Muscle of back (tissue), 11 donors: ENCODE results near the gene CDHR5. TPM values are rescaled to one million over a fixed set of nuclear protein-coding genes. Genes with fewer than 3 reads are reported as not detected.
"Not testable (repeated sequence)": the region's sequence is repeated elsewhere in the genome, so short reads cannot be mapped to it uniquely, and the experiment has no call there.

Experiments used
- DNase-seq, 3 donors: peaks; one replicate each; pipeline versions ENCODE4 v3.0.0 to v3.0.0-alpha.2; 2013
- polyA plus RNA-seq, 10 donors: library from polyadenylated mRNA; unstranded; fragments of 120-200 nt; gene quantifications; one replicate each; pipeline ENCODE4 v1.2.1, GENCODE V29; 2013; ENCODE audit not compliant: insufficient read length in 10 of 10

CDHR5 gene
- polyA plus RNA-seq, 10 donors = 0.60 to 2.1 (median 1.2) TPM

DNA sequence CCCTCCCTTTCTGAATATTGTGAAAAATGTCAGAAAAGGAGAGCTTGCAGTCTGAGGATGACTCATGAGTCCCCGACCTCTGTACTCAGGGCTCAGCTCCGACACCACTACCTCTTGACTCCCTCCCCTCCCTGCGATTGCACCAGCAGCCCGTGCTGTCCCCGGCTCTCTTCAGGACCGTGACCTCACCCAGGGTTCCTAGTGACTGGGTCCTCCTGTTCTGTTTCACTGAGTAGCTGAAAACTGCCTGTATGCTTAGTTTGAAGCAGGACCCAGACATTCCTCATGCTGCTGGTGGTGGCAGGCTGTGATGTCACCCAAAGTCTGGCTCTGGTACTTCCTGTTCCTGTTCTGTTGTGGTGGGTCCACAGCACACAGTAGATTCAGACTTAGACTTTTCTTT is 36.8 kb downstream of the CDHR5 start:
- no peak for DNase-seq

DNA sequence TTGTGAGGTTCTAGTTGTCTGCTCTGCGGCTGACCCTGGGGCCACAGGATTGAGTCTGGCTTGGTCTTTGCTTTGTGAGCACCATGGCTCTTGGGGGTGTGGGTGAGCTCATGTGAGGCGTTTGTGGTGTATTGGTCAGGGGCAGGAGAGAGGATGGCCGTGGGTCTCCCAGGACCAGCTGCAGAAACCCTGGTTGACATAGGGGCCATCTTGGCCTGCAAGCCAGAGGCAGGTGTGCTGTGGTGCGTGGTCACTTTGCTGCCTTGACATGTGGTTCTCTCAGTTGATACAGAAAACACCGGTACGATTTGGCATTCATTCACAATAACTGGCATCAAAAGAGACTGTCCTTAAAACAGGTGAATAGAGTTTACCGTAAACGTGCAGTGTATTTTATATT is 37.2 kb downstream of the CDHR5 start:
- DNase-seq = no peak

DNA sequence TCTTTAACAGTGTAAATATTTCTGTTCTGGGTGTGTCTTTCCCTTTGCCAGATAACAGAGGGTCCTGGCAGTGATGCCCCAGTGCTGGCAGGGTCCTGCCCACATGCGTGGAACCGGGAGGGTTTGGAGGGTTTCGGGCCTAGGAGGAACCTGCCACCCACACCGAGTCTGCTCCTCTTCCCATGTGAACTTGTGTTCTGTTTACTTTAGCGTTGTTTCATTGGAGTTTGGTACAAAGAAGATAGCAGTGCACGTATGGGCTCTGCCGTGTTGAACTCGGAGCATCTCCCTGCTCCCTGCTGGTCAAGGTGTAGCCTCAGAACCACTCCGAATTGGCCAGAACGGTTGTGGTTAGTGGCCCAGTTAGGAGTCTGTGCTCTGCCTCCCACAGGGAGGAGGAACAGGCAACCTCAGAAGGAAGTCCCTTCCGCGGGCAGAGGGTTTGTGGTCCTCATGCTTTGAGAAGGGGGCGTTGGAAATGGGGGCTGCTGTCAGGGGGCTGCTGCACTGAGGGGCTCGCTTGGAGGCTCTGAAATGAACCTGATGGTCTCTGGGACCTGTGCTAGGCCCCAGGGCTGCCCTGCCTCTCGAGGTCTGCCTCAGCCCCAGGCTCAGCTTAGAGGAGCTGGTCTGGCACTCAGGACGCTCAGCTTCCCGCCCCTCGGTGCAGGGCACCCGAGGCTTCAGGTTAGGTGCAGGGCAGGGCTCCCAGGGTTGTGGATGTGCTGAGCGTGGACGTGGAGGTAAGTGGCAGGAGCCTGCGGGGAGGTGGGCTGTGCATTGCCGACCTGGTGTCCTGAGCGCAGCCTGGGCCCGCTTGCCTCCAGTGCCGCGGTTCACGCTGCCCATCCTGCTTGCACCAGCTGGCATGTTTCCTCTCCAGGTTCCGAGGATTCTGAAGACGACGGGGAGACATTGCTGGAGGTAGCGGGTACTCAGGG is 38.1 kb downstream of the CDHR5 start:
- DNase-seq = no peak

DNA sequence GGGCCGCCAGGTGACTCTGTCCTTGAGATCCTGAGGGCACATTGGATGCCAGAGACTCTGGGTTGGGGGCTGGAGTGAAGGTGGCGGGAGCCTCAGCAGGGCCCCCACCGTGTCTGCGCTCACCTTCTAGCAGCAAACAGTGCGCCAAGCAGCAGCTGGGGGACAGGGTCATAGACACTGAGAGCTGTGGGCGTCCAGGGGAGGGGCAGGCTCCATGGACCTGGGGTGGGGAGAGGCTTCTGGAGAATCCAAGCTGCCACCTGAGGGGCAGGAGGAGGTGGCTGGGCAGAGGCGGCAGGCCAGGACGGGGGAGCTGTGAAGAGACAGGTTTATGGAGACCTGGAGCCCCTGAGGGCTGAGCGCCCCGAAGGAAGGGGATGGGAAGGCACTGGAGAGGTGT is 40.5 kb downstream of the CDHR5 start:
- DNase-seq = no peak

DNA sequence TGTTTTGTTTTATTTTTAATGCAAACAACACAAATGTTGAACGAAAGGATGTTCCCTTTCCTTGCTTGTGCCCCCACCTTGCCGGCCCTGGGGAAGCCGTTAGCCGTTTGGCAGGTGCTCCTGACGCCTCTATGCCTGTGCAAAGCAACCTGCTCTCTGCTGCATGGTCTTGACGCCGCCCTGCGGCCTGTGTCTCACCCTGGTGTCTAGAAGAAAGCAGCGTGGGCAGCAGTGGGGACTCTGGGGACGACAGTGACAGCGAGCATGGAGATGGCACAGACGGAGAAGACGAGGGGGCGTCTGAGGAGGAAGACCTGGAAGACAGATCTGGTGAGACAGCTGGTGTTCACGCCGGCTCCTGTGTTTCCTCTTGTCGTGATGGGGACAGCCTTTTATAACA is 43.0 kb downstream of the CDHR5 start:
- no peak for DNase-seq

DNA sequence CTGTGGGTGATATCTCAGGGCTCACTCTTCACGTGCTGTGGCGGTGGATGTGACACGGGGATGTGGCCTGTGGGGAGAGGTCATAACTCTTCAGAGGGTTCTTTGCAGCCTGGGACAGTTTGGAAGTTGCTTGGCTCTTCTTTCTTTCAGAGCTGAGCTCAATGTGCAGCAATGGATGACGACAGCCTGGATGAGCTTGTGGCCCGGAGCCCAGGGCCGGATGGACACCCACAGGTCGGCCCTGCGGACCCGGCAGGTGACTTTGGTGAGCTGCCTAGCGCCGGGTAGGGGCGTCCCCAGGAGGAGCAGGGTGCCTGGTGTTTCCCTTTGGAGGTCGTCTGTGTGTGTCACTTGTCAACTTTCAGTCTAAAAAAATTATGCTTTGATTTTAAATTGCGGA is 43.4 kb downstream of the CDHR5 start:
- no peak for DNase-seq

DNA sequence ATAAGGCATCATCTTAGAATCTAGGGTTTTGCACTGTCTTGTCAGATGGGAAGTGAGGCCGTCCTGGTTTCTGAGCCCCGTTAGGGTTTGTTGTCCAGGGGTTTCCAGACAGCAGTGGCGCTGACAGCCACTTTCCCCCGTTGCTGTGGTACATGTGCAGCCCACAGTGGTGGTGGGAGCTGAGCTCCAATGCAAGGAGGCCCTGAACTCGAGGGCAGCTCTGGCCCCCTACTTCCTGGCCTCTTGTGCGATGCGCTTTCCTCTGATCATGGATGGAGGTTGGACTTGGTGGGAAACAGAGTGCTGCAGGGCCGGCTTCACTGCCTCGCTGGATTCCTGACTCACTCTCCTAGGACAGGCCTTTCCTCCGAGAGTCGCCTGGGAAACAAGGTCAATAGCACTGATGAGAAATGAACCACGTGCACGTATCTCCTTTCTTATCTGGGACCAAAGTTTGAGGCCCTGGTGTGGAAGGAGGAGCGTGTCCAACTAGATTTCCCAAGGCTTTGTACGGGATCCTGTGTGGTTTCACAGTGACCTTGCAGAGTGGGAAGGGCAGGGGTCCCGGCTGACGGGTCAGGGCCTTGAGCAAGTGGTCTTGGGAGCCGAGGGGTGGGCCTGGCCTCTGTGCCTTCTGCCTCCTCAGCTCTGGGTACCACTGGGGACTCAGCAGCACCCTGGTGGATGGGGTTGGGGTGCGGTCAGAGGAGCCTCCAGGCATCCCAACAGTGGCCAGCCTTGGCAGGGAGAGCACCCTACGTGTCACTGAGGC is 44.7 kb downstream of the CDHR5 start:
- DNase-seq = no peak

DNA sequence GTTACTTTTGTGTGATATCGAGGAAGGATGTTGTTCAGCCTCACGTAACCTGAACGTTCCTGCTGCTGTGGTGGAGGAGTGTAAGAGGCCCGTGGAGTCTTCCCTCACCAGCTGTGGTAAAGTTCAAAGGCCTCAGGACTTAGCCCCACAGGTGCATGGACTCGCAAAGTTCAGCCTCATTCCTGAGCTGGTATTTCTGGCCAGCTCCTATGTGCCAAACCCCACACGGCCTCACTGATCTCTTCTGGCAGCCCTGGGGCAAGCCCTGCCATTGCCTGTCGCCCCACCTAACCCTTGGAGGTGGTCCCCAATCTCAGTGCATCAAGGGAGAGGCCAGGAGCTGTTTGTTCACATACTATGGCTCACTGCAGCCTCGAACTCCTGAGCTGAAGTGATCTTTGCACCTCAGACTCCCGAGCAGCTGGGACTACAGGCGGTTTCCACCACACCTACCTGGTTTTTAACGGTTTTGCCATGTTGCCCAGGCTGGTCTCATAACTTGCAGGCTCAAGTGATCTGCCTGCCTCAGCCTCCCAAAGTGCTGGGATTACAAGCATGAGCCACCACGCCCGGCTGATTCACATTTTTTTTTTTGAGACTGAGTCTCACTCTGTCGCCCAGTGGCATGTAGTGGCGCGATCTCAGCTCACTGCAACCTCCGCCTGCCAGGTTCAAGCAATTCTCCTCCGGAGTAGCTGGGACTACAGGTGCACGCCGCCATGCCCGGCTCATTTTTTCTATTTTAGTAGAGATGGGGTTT is 46.3 kb downstream of the CDHR5 start:
- no peak for DNase-seq

DNA sequence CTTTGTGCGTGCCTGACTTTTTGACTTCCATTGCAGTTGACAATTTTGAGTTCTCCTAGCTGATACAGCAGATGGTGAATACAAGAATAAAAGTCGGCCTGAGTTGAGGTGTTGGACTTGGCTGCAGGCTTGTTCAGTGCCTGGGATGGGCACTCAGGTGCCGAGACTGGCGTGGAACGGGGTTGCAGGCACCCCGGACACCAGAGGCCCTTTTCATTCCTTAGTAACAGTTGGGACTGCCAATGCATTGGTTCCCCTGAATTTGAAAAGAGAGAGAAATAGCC is 47.2 kb downstream of the CDHR5 start:
- no peak for DNase-seq

DNA sequence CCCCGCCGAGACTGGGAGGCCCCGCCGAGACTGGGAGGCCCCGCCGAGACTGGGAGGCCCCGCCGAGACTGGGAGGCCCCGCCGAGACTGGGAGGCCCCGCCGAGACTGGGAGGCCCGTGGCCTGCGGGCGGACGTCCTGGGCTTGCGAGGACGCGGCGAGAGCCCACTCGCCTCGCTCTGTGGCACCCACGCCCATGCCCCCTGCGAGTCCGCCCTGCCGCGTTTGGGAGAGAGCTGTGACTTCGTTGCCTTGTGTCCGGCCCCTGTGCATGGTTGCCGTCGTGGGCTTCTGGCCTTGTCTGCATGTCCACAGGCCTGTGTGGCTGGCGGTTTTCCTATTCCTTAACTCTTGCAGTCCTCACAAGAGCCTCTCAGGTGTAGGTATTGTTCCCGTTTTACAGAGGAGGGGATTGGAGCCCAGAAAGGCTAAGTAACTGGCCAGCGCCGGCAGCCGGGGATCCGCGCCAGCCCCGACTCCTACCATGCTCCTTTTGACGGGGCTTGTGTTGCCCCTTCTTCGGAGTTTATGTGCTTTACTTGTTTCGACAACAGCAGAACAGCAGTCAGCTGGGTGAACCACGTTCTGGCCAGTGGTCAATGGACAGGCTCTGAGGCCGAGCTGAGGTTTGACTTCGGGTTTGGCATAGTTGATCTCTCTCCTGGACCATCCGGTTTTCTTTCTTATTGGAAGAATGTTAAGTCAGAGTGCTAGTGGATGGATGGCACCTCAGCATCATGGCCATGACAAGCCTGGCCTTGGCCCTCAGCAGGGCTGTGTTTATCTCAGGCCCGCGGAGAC is 47.7 kb downstream of the CDHR5 start:
- DNase-seq = no peak

DNA sequence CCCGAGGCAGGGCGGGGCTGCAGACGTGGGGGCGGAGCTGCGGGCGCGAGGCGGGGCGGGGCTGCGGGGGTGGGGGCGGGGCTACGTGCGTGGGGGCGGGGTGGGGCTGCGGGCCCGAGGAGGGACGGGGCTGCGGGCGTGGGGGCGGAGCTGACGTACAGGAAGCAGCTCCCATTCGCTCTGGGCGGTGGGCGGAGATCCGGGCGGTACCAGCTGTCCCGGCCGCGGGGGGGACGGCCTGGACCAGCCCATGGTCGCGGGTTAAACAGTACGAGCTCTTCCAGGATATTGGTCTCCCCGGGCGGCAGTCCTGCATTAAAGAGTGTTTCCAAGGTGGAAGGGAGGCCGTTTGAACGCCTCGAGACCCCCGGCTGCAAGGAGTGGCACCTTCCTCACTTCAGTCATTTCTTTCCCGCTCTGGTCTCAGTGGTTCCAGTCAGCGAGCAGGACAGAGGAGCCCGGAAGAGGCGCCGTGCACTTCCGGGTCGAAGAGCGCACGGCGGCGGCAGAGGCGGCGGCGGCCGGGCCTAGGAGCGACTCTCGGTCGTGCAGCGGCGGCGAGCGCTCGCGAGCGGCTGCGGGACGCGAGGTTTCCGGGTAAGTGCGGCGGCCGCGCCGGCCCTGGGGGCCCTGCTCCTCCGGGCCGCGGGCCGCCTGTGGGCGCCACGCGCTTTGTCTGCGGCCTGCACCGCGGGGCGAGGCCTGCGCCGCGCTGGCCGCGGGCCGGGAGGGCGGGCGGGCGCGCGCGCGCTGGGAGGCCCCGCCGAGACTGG is 48.6 kb downstream of the CDHR5 start, which contains the start of gene PHRF1:
Gene PHRF1, plus strand, starts transcription at position 475 of the 773 bp plus-strand sequence. CDS start 5,043 bp downstream, outside the sequence.
- peak; percentile 92 to 98 (median 96) for DNase-seq

DNA sequence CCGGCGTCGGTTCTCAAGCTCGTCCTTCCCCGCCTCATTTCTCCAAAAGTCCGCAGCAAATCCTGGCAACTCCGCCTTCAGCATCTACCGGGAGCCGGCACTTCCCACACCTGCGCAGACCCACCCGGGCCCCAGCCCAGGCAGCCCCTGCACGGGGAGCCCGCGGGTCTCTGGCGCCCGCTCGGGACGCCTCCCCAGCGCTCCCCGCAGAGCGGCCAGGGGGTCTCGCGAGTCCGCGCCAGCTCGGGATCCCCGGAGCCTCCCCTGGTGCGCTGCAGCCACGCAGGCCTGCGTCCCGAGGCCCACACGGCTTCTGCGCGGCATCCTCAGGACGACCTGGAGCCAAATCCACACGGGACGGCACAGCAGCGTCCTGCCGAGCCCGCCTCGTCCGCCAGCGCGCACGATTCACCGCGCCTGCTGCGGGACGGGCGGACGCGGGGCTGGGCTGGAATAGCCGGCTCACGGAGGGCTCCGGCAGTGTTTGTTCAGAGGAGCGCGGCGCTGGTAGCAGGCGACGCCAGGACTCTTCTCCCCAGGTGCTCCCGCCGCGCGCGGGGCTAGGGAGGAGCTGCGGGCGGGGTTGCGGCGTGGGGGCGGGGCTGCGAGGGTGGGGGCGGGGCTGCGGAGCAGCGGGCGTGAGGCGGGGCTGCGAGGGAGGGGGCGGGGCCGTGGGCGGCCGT is 49.3 kb downstream of the CDHR5 start:
- DNase-seq = peak in 1 of 3 donors; percentile 86

DNA sequence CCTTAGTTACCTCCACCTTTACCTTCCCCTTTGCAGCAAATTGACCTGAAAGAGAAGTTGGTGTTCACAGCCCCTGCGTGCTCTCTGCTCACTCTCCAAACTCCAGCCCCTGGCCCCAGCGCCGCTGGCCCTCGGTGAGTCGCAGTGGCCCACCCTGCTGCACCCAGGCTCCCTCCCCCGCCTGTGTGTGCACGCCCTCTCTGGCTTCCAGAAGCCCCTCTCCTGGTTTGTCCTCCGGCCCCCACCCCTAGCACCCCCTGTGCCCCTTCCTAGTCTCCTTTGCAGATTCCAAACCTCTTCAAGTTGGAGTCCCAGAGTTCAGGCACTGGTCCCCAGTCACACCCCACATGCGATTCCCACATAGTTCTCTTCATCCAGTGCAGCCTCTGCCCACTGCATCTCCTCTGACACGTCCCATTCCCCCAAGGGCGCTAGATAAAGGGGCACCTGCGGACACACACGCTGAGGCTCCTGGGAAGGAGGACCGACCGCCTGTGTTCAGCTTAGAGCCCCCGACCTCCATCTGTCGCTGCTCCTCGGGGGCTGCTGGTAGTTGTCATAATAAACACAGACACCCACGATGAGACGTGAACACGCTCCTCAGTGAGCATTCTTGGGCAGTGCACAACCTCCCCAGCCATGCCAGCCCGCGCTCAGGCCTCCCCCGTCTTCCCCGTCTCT is 50.0 kb downstream of the CDHR5 start:
- no peak for DNase-seq

DNA sequence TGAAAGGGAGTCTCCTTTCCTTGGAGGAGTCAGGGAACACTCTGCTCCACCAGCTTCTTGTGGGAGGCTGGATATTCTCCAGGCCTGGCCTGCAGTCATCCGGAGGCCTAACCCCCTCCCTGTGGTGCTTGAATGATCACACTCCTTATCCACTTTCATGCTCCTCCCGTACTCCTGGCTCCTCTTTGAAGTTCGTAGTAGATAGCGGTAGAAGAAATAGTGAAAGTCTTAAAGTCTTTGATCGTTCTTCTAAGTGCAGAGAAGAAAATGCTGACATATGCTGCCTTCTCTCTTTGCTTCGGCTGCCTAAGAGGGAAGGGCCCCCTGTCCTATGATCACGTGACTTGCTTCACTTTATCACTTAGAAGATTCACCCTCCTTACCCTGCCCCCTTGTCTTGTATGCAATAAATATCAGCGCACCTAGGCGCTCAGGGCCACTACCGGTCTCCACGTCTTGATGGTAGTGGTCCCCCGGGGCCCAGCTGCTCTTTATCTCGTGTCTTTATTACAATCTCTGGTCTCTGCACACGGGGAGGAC is 50.7 kb downstream of the CDHR5 start:
- not testable (repeated sequence) for DNase-seq

DNA sequence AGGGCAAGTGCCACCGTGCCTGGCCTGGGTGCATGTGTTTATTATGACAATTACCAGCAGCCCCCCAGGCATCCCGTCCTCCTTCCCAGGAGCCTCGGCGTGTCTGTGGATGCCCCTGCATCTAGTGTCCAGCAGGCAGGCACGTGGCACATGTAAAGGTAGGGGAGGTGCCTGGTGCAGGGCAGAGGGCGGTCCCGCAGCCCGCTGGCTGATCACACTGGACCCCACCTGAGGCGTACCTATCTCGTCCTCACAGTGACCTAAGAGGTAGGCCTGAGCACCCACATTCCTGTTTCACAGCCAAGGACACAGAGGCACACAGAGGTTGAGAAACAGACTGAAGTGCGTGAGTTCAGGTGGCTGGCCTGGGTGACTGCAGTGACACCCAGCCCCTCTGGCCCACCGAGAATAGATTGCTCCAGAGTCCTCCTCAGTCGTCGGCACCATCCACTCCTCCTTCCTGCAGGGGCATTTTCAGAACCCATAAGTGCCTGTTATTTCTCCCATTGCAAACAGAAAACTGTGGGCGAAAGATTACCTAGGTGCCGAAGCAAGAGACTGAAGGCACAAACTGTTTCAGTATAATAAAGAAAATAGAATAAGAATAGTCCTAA is 51.5 kb downstream of the CDHR5 start:
- DNase-seq = no peak

DNA sequence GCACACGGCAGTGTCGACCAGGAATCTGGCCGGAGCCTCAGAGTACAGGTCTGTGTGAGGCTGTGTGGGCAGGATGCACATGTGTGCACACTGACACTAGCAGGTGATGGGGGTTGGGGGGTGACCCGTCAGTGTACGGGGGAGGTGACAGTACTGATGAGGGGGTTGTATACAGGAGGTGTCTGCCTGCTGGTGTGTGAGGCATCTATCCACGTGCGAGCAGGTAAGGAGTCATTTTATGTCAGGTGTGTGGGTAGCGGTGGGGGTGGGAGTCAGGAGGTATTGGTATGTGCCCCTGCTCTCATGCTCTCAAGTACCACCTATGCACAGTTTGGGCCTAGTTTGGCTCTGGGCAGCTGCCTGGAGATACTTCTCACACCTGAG is 53.0 kb downstream of the CDHR5 start:
- no peak for DNase-seq

DNA sequence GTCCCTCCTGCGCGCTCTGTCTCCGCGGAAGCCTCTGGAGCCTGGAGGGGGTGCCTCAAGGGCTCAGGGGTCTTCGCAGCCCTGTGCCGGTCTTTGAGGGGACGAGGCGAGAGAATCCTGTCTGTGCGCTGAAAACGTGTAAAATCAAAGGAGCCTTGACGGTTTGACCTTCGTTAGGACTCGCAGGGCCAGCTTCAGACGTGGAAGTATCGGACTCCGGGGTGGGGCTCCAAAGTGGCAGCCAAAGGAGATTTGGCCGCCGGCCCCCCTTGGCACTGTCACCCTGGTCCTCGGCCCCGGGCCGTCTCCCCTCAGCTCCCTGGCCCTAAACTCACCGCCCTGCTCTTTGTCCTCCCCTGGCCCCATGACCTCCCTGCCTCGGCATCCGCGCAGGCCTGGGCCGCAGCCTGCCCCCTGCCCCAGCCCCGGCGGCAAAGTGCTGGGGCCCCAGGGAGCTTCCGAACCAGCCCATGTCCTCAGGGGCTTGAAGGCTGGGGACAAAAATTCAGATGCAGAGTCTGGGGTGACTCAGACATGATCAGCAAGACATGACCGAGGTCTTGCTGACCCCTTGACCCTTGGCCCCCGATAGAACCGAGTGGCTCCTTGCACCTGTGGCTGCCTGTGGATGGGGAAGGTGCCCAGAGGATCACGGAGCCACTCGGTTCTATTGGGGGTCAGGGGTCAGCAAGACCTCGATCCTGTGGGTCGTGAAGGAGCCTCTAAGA is 55.4 kb downstream of the CDHR5 start:
- peak in 1 of 3 donors; percentile 59 for DNase-seq
